ENCODE data around the gene MYL9.

Gene MYL9

DNA sequence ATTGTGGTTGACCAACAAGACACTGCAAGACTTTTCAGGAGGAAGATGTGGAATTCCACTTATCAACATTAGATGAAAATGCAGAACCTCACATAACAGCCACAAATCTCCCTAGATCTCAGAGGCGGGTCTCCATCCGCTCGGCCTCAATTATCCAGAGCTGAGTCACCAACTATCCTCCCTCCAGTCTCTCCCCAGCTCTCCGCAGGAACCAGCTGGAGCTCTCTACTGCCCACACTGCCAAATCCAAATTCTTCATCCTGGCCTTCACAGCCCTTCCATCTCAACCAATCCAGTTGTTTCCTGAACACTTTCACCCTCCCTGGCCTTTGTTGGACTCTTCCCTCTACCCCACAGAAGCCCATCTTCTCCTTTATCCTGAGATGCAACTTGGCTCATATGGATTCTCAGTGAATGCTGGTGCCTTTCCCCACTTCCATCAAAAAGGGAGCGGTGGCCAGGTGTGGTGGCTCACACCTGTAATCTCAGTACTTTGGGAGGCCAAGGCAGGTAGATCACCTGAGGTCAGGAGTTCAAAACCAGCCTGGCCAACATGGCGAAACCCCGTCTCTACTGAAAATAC, 28.6 kb downstream of the MYL9 start:
- TF ChIP-seq, protein P1, sequence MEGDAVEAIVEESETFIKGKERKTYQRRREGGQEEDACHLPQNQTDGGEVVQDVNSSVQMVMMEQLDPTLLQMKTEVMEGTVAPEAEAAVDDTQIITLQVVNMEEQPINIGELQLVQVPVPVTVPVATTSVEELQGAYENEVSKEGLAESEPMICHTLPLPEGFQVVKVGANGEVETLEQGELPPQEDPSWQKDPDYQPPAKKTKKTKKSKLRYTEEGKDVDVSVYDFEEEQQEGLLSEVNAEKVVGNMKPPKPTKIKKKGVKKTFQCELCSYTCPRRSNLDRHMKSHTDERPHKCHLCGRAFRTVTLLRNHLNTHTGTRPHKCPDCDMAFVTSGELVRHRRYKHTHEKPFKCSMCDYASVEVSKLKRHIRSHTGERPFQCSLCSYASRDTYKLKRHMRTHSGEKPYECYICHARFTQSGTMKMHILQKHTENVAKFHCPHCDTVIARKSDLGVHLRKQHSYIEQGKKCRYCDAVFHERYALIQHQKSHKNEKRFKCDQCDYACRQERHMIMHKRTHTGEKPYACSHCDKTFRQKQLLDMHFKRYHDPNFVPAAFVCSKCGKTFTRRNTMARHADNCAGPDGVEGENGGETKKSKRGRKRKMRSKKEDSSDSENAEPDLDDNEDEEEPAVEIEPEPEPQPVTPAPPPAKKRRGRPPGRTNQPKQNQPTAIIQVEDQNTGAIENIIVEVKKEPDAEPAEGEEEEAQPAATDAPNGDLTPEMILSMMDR (IDR thresholded peaks at IDR 0.05; ENCODE audit: low read depth, low read length, missing control alignments) = peak; percentile 12
- Histone ChIP-seq H3K27ac (no peak overlapping the region), H3K4me3 (ENCODE audit: low read depth, low read length) (no peak overlapping the region), H3K36me3 (replicated peaks) (no peaks in the 10 kb centered on the region), H3K27me3 (replicated peaks) (no peaks in the 10 kb centered on the region)
- in situ Hi-C loops (cut with HindIII; ENCODE audit: low pct_ligation_motif_present, low sequenced_read_pairs) = no loop called here
- peak; percentile 52 for DNase-seq

DNA sequence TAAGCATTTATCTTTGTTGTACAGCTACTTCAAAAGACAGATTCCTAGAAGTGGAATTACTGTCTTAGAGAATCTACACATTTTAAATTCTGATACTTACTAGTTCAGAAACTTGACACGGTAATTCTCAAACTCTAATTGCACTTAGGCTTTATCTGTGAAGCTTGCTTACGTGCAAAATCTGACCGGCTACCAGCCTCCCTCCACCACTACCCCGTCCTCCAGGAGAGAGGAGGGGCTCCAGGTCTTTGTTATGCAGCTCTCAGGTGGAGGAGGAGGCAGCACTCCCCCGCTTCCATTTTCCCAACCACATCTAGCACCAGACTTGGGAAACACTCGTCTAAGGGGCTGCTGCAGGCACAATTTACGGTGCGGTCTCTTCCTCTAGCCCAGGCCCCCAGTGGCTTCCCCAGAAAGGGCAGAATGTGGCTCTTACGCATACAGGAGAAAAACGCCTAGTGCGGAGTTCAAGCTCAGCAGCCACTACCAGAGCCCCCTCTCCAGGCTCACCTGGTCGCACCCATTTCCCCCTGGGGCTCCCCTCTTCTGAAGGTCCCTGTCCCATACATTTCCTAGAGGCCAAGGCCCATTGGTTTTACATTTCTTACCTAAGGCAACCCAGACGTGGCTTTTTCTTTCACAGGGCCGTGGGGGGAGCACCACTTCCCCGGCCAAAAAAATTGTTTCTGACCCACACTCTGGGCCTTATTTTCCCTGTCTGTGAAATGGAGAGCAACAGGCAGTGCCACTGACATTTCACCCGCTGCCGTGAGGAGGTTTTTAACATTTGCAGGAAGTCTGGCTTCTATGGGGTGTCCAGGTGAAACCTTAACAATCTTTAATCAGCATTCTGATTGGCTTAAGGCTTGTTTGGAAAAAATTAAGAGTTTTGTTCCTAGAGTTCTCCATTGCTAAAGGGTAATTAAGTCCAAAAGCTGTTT, 30.5 kb downstream of the MYL9 start:
- TF ChIP-seq, protein P1 (IDR thresholded peaks at IDR 0.05; ENCODE audit: low read depth, low read length, missing control alignments) = no peak
- DNase-seq = no peak
- peak overlapping the region; percentile 57 for H3K27ac ChIP-seq
- H3K27me3 ChIP-seq (replicated peaks) = no peaks in the 10 kb centered on the region
- no peaks in the 10 kb centered on the region for H3K36me3 ChIP-seq (replicated peaks)
- in situ Hi-C loops (cut with HindIII; ENCODE audit: low pct_ligation_motif_present, low sequenced_read_pairs) = no loop called here
- no peak overlapping the region for H3K4me3 ChIP-seq (ENCODE audit: low read depth, low read length)

DNA sequence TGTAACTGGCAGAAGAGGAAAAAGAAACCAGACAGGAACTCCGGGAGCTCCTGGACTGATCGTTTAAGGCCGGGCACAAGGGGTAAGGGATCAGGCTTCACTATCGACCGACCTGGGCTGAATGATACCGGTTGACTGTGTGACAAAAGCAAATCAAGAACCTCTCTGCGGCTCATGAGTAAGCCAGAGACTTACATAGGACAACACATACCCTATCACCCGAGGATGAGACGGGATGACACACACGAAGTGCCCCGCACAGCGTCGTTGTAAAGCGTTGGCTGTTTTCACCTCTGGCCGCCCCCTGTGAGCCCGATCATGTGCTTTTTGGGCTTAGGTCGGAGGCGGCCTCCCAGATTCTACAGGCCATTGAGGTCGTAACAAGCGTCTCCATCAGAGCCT, 31.4 kb downstream of the MYL9 start:
- Histone ChIP-seq H3K36me3 (replicated peaks) (no peaks in the 10 kb centered on the region), H3K27me3 (replicated peaks) (no peaks in the 10 kb centered on the region), H3K4me3 (ENCODE audit: low read depth, low read length) (peak overlapping the region; percentile 76), H3K27ac (peak overlapping the region; percentile 57)
- peak; percentile 28 for DNase-seq
- TF ChIP-seq, protein P1 (IDR thresholded peaks at IDR 0.05; ENCODE audit: low read depth, low read length, missing control alignments) = no peak
- in situ Hi-C loops (cut with HindIII; ENCODE audit: low pct_ligation_motif_present, low sequenced_read_pairs) = no loop called here

DNA sequence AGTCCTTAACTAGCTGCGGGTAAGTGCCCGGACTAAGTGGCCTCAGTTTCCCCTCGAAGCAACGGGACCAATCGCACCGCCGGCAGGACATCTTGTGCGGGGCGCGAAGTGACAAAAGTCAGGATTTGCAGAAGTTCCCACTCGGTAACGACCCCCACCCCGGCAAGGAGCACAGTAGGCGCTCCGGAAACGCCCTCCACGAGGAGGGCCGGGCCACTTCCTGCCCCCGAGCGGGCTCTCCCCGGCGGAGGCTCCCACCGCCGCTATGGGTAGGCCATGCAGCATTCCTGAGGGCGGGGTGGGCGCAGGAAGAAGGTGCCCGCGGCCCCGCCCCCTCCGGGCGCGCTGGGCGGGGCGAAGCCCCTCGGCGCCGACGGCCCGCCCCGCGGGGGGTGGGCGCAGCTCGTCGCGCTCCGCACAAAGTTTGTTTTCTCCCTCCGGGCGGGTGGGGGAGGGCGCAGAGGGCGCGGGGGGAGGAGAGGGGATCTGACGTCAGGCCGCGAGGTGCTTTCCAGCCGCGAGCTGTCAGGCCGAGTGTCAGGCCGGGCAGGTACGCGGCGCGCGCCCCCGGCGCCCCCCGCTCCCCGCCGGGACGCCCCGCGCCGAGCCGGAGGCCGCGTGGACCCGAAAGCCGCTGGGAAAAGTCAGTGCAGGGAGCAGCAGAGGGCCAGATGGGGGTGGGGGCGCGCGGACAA, 31.9 kb downstream of the MYL9 start, which contains the start of gene TGIF2:
TGIF2 (plus strand) TSS at position 495 of the 695 bp plus-strand sequence. CDS start 5,178 bp downstream, outside the sequence.
- H3K4me3 ChIP-seq (ENCODE audit: low read depth, low read length) = peak within 1 kb of the TSS; percentile 76
- in situ Hi-C loops (cut with HindIII; ENCODE audit: low pct_ligation_motif_present, low sequenced_read_pairs) = no loop called here
- TF ChIP-seq, protein P1 (IDR thresholded peaks at IDR 0.05; ENCODE audit: low read depth, low read length, missing control alignments) = no peak
- DNase-seq = peak; percentile 67
- no peaks in the 10 kb centered on the region for H3K27me3 ChIP-seq (replicated peaks)
- no peaks in the 10 kb centered on the region for H3K36me3 ChIP-seq (replicated peaks)
- peak within 1 kb of the TSS; percentile 64 for H3K27ac ChIP-seq

DNA sequence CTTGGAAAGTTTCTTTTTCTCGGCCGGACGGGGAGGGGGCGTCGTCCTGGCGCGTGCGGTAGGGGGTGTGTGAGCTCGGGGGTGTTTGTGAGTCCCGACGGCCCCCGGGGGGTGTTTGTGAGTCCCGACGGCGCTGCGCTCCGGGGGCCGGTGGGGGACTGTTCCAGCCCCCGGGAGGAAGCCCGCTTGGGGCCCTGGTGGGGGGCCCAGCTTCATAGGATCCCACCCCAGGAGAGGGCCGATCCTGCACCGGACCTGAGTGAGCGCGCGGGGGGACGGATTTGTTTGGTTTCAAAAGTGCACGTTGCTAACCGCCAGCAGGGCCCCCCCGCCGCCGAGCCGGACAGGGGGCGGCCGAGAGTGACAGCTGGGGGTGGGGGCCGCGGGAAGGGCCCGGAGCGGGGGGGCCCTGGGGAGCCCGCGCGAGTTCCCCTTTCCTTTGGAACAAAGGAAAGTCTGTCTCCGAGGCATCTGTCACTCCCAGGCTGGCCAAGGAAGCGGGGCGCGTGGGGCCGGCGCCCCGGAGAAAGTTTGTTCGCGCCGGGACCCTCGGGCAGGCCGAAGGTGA, 32.6 kb downstream of the MYL9 start:
- no peaks in the 10 kb centered on the region for H3K27me3 ChIP-seq (replicated peaks)
- H3K4me3 ChIP-seq (ENCODE audit: low read depth, low read length) = peak overlapping the region; percentile 76
- DNase-seq = no peak
- H3K27ac ChIP-seq = peak overlapping the region; percentile 64
- in situ Hi-C loops (cut with HindIII; ENCODE audit: low pct_ligation_motif_present, low sequenced_read_pairs) = no loop called here
- peaks cover 3% of the 10 kb centered on the region for H3K36me3 ChIP-seq (replicated peaks)
- TF ChIP-seq, protein P1 (IDR thresholded peaks at IDR 0.05; ENCODE audit: low read depth, low read length, missing control alignments) = no peak

Measured in brain microvascular endothelial cell (primary cell).